LNCaP clone FGC (cell line): ENCODE results near the gene NMUR1.
"Not testable (repeated sequence)": the region's sequence is repeated elsewhere in the genome, so short reads cannot be mapped to it uniquely, and the experiment has no call there.

ENCODE experiments used
- DNase-seq: peaks from one replicate; pipeline ENCODE4 v3.0.0-alpha.2; 2011; ENCODE audit warnings: low read depth
- H3K4me3 ChIP-seq: 2 replicates; pipeline ENCODE4 v1.5.1; 2011; ENCODE audit warnings: mild to moderate bottlenecking, low read depth, low read length, control low read depth
- CTCF ChIP-seq: IDR thresholded peaks from 2 replicates; pipeline ENCODE4 v1.5.1; 2012; ENCODE audit warnings: mild to moderate bottlenecking; ENCODE audit not compliant: control insufficient read depth, insufficient read depth; ENCODE audit errors: extremely low read depth

Gene NMUR1, protein sequence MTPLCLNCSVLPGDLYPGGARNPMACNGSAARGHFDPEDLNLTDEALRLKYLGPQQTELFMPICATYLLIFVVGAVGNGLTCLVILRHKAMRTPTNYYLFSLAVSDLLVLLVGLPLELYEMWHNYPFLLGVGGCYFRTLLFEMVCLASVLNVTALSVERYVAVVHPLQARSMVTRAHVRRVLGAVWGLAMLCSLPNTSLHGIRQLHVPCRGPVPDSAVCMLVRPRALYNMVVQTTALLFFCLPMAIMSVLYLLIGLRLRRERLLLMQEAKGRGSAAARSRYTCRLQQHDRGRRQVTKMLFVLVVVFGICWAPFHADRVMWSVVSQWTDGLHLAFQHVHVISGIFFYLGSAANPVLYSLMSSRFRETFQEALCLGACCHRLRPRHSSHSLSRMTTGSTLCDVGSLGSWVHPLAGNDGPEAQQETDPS

GRCh38 chr2:231530099-231531011 lies at the start of gene NMUR1:
TSS of gene NMUR1 (minus strand) at chr2:231530445. CDS start at chr2:231530361, 84 bp downstream.
- DNase-seq: no peak
- no peak within 1 kb of the TSS for H3K4me3 ChIP-seq

DNA sequence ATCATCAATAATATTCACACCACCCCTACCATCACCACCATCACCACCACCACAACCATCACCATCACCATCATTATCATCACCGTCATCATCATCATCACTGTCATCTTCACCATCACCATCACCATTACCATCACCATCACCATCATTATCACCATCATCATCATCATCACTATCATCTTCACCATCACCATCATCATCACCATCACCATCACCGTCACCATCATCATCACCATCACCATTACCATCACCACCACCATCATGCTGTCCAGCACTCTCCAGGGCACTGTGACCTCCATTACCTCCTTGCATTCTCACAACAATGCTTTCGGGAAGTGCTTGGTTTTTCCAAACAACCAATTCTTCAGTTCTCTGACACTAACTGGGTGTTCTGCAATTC lies 49.3 kb upstream of the NMUR1 start:
- no peak for DNase-seq
- no peak overlapping the region for H3K4me3 ChIP-seq
- no peak for TF ChIP-seq CTCF

More at GRCh38 chr2:231530099-231531011, at the start of gene NMUR1:
- peak; percentile 62 for TF ChIP-seq CTCF

GRCh38 chr2:231578655-231579054 lies 48.4 kb upstream of the NMUR1 start:
- H3K4me3 ChIP-seq, DNase-seq: not testable (repeated sequence)

DNA sequence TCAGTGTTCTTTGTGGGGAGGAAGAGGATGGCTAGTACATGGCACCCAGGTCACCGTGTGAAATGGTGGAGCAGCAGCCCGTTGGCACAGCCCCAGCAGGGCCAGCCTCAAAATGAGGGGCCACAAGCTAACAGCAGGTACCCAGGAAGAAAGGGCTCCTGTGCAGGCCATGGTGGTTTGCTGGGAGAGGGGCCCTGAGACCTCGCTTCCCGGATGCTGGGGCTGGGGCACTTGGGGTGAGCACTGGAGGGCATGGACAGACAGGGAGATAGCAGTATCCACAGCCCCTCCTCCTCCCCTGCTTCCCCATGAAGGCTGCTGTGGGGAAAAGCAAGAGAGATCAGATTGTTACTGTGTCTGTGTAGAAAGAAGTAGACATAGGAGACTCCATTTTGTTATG lies 46.2 kb upstream of the NMUR1 start:
- no peak for TF ChIP-seq CTCF
- DNase-seq: no peak
- H3K4me3 ChIP-seq: no peak overlapping the region

DNA sequence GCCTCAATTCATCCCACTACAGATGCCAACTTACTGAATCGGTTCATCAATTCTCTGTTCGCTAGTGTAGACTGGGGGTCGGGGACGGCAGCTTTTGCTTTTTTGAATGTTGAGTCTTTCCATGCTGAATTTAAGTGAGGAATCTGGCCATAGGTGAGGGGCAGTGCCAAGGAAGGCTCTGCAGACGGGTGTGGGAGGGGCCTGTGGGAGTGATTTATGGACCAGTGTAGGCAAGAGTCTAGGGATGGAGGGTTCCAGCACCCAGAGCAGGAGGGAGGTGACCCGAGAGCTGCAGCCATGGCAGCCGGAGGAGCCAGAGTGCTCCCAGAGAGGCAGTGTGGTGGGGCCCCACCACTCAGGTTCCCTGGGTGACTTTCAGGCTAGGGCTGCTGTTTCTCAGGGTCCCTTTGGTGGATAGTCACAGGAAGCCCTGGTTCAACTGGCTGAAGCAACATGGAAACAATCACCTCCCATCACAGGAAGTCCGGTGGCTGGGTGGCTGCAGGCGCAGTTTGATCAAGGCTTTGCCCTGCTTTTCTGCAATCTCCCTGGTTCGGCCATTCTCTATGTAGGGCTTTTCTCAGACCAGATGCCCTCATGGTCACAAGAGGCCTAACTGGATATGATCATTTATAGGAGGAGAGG lies 45.5 kb upstream of the NMUR1 start:
- TF ChIP-seq CTCF: no peak
- DNase-seq: no peak
- no peak overlapping the region for H3K4me3 ChIP-seq

DNA sequence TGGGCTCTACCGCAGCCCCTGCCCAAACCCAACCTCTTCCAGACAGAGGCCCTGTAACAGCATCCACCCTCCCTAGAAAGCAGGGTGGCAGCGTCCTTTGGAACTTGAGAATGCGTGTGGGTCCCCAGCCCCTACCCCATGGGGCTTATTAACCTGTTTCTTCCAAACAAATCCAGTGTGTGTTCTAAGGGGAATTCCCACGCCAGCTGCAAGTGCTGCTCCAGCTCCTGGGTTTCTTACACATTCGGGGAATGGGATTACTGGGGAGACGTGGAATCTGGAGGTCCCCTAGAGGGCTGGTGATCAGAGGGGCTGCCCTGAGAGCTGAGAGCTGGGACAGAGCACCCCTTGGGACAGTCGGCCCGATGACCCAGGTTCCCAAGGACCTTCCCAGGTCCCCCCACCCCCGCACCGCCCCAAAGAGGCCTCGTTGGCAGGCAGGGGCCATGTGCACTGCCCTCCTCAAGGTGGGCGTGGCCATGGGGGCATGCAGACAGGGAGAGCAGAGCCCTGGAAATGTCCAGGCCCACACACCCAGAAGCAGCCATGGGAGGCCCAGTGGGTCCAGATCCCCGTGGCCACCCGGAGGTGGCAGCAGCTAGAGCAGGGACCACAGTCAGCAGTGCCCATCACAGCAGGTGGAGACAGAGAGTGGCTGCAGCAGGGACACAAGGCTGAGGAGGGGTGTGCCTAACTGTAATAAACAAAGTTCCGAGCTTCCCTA lies 43.6 kb upstream of the NMUR1 start:
- H3K4me3 ChIP-seq: no peak overlapping the region
- no peak for TF ChIP-seq CTCF

GRCh38 chr2:231573096-231573495 lies 42.9 kb upstream of the NMUR1 start:
- no peak for TF ChIP-seq CTCF
- no peak overlapping the region for H3K4me3 ChIP-seq
- no peak for DNase-seq

More for the DNA sequence above, 43.6 kb upstream of the NMUR1 start:
- DNase-seq: no peak
